Right lobe of liver (tissue), 4 donors: ENCODE results near the gene GAREM1.

Source experiments
- CTCF ChIP-seq, 4 donors: fragments of 200-600 bp in 3 of 4; fragments of 450-650 bp in 1 of 4; IDR thresholded peaks; one replicate each; pipeline versions ENCODE4 v1.5.1 to v1.8.0; 2016 to 2022; ENCODE audit warnings: antibody characterized with exemption in 4 of 4, mild to moderate bottlenecking in 2 of 4
- POLR2A ChIP-seq: fragments of 450-650 bp; IDR thresholded peaks from one replicate; pipeline ENCODE4 v1.6.1; 2017; ENCODE audit warnings: antibody characterized with exemption, mild to moderate bottlenecking
- donor health status: DM: no; HTN: no; CAD: no.
- donor health status: DM: no; HTN: no; CAD: no.
- donor health status: DM: no; HTN: yes; CAD: no.

GRCh38 chr18:32446780-32447179 lies 23.9 kb downstream of the GAREM1 start:
- TF ChIP-seq CTCF (IDR thresholded peaks at IDR 0.05) (no peak), POLR2A (no peak)
